HEK293 (cell line): ENCODE data around the gene LDLRAD3.

Experiments used
- CTCF ChIA-PET: fragments of 350-600 bp; formaldehyde crosslinking; extraction: SDS; loops from one replicate; lab custom pipeline; 2021; ENCODE audit warnings: antibody characterized with exemption; lab: Yijun Ruan, JAX
- POLR2A ChIA-PET: fragments of 300-600 bp; formaldehyde crosslinking; extraction: SDS; loops from one replicate; lab custom pipeline; 2020; ENCODE audit warnings: antibody characterized with exemption, inconsistent platforms; lab: Yijun Ruan, JAX
- H3K27ac ChIP-seq: fragments of 200-500 bp; sonication (Bioruptor generic); 2 replicates; pipeline ENCODE4 v1.5.1; 2014; ENCODE audit warnings: low read depth, low read length, control low read depth, inconsistent platforms; ENCODE audit errors: extremely low read depth
- H3K36me3 ChIP-seq, 2 experiments: fragments of 200-500 bp in 1 of 2; sonication (Bioruptor generic) in 1 of 2; 1 replicate in 1 of 2; 2 replicates in 1 of 2; pipeline ENCODE4 v1.5.1; 2014 to 2017; ENCODE audit warnings: inconsistent platforms in 2 of 2, low read length in 2 of 2; ENCODE audit not compliant: control insufficient read depth in 2 of 2, insufficient read depth in 1 of 2
- H3K4me1 ChIP-seq: fragments of 200-500 bp; sonication (Bioruptor generic); 2 replicates; pipeline ENCODE4 v1.5.1; 2014; ENCODE audit warnings: mild to moderate bottlenecking, low read length, inconsistent platforms; ENCODE audit not compliant: control insufficient read depth, insufficient read depth
- H3K4me3 ChIP-seq: 2 replicates; pipeline ENCODE4 v1.5.1; 2011; ENCODE audit warnings: low read depth, mild to moderate bottlenecking, control low read depth, low read length, moderate library complexity
- H3K9me3 ChIP-seq: fragments of 200-500 bp; sonication (Bioruptor generic); 2 replicates; pipeline ENCODE4 v1.5.1; 2014; ENCODE audit warnings: low read depth, low read length, inconsistent platforms; ENCODE audit not compliant: control insufficient read depth, insufficient read depth
- GLI4 ChIP-seq: fragments of 450-650 bp; formaldehyde crosslinking; IDR thresholded peaks from 2 replicates; pipeline ENCODE4 v1.5.1; 2016; ENCODE audit warnings: missing biosample characterization, missing genetic modification characterization
- HOXC10 ChIP-seq: sonication (generic); formaldehyde crosslinking; IDR thresholded peaks from 2 replicates; pipeline ENCODE4 v1.8.1; 2023; ENCODE audit warnings: mild to moderate bottlenecking, missing genetic modification reagents
- KLF7 ChIP-seq: fragments of 450-650 bp; formaldehyde crosslinking; IDR thresholded peaks from 2 replicates; pipeline ENCODE4 v1.5.1; 2016; ENCODE audit warnings: missing biosample characterization, missing genetic modification characterization, borderline replicate concordance
- MZF1 ChIP-seq: fragments of 450-650 bp; formaldehyde crosslinking; IDR thresholded peaks from 2 replicates; pipeline ENCODE4 v1.5.1; 2017; ENCODE audit warnings: missing biosample characterization, missing genetic modification characterization, borderline replicate concordance
- RBAK ChIP-seq: fragments of 450-650 bp; formaldehyde crosslinking; IDR thresholded peaks from 2 replicates; pipeline ENCODE4 v1.5.1; 2016; ENCODE audit warnings: missing biosample characterization, missing genetic modification characterization
- SALL2 ChIP-seq: fragments of 450-650 bp; formaldehyde crosslinking; IDR thresholded peaks from 2 replicates; pipeline ENCODE4 v1.5.0; 2017; ENCODE audit warnings: missing biosample characterization, mild to moderate bottlenecking, missing genetic modification characterization, borderline replicate concordance
- TCF7L2 ChIP-seq: IDR thresholded peaks from 2 replicates; pipeline ENCODE4 v1.6.1; 2011; ENCODE audit warnings: low read depth, mild to moderate bottlenecking, inconsistent platforms, low read length, moderate library complexity, borderline replicate concordance
- ZBTB26 ChIP-seq: fragments of 450-650 bp; formaldehyde crosslinking; optimal IDR thresholded peaks from 2 replicates; pipeline ENCODE3; 2016; ENCODE audit warnings: missing biosample characterization, mild to moderate bottlenecking, missing genetic modification characterization
- ZFHX2 ChIP-seq: fragments of 450-650 bp; formaldehyde crosslinking; conservative IDR thresholded peaks from 2 replicates; pipeline ENCODE4 v1.5.1; 2016; ENCODE audit warnings: missing biosample characterization, missing genetic modification characterization
- ZIC2 ChIP-seq: fragments of 450-650 bp; formaldehyde crosslinking; IDR thresholded peaks from 2 replicates; pipeline ENCODE4 v1.5.1; 2016; ENCODE audit warnings: missing biosample characterization, missing genetic modification characterization
- ZNF10 ChIP-seq: fragments of 450-650 bp; formaldehyde crosslinking; IDR thresholded peaks from 2 replicates; pipeline ENCODE4 v1.5.1; 2017; ENCODE audit warnings: missing biosample characterization, missing genetic modification characterization
- ZNF132 ChIP-seq: fragments of 450-650 bp; formaldehyde crosslinking; IDR thresholded peaks from 2 replicates; pipeline ENCODE4 v1.5.1; 2017; ENCODE audit warnings: missing biosample characterization, missing genetic modification characterization, borderline replicate concordance
- ZNF155 ChIP-seq: fragments of 450-650 bp; formaldehyde crosslinking; IDR thresholded peaks from 2 replicates; pipeline ENCODE4 v1.5.1; 2016; ENCODE audit warnings: missing biosample characterization, missing genetic modification characterization
- ZNF16 ChIP-seq: fragments of 450-650 bp; formaldehyde crosslinking; IDR thresholded peaks from 2 replicates; pipeline ENCODE4 v1.5.1; 2016; ENCODE audit warnings: low read depth, missing biosample characterization, missing genetic modification characterization
- ZNF174 ChIP-seq: fragments of 450-650 bp; formaldehyde crosslinking; IDR thresholded peaks from 2 replicates; pipeline ENCODE4 v1.5.0; 2017; ENCODE audit warnings: missing biosample characterization, mild to moderate bottlenecking, missing genetic modification characterization
- ZNF248 ChIP-seq: fragments of 450-650 bp; formaldehyde crosslinking; IDR thresholded peaks from 2 replicates; pipeline ENCODE4 v1.5.1; 2017; ENCODE audit warnings: missing biosample characterization, missing genetic modification characterization
- ZNF280C ChIP-seq: fragments of 450-650 bp; formaldehyde crosslinking; IDR thresholded peaks from 2 replicates; pipeline ENCODE4 v1.5.1; 2016; ENCODE audit warnings: missing biosample characterization, missing genetic modification characterization
- ZNF362 ChIP-seq: fragments of 450-650 bp; formaldehyde crosslinking; IDR thresholded peaks from 2 replicates; pipeline ENCODE4 v1.5.1; 2016; ENCODE audit warnings: missing biosample characterization, missing genetic modification characterization
- ZNF366 ChIP-seq: fragments of 450-650 bp; formaldehyde crosslinking; conservative IDR thresholded peaks from 2 replicates; pipeline ENCODE4 v1.5.1; 2016; ENCODE audit warnings: missing biosample characterization, missing genetic modification characterization
- ZNF530 ChIP-seq: fragments of 450-650 bp; formaldehyde crosslinking; IDR thresholded peaks from 2 replicates; pipeline ENCODE4 v1.5.1; 2016; ENCODE audit warnings: low read depth, missing biosample characterization, missing genetic modification characterization
- ZNF645 ChIP-seq: fragments of 450-650 bp; formaldehyde crosslinking; IDR thresholded peaks from 2 replicates; pipeline ENCODE4; 2016; ENCODE audit warnings: missing biosample characterization, missing genetic modification characterization
- ZNF654 ChIP-seq: fragments of 450-650 bp; formaldehyde crosslinking; IDR thresholded peaks from 2 replicates; pipeline ENCODE4 v1.5.1; 2016; ENCODE audit warnings: low read depth, missing biosample characterization, missing genetic modification characterization
- ZNF670 ChIP-seq: fragments of 450-650 bp; formaldehyde crosslinking; IDR thresholded peaks from 2 replicates; pipeline ENCODE4 v1.5.1; 2016; ENCODE audit warnings: missing biosample characterization, missing genetic modification characterization, low read depth

Gene LDLRAD3

GRCh38 chr11:35916270-35916669 is 27.6 kb upstream of the LDLRAD3 start:
- no peak overlapping the region for H3K27ac ChIP-seq
- ChIA-PET CTCF (no interaction called here), POLR2A (interaction anchor here (0.7 kb wide), 1 partner anchor 1376 kb away, joined by 3 read pairs; no protein-coding TSS in a partner anchor)
- H3K4me1 ChIP-seq: no peaks in the 10 kb centered on the region
- no peak overlapping the region for H3K4me3 ChIP-seq
- H3K9me3 ChIP-seq: no peaks in the 10 kb centered on the region
- H3K36me3 ChIP-seq: no peaks in the 10 kb centered on the region
- no peak for TF ChIP-seq ZNF132 (tag by site-specific recombination)
- TF ChIP-seq ZNF10 (tag by site-specific recombination): no peak
- no peak for TF ChIP-seq ZNF280C (tag by site-specific recombination)
- TF ChIP-seq HOXC10 (CRISPR knock-in tag): no peak
- no peak for TF ChIP-seq ZNF155 (tag by site-specific recombination)
- TF ChIP-seq ZBTB26 (tag by site-specific recombination): no peak
- no peak for TF ChIP-seq MZF1 (tag by site-specific recombination)
- no peak for TF ChIP-seq ZNF174 (tag by site-specific recombination)
- TF ChIP-seq ZIC2: no peak
- no peak for TF ChIP-seq ZNF362 (tag by site-specific recombination)
- no peak for TF ChIP-seq ZFHX2 (tag by site-specific recombination)
- TF ChIP-seq ZNF670: no peak
- TF ChIP-seq ZNF530 (tag by site-specific recombination): no peak

- H3K27ac ChIP-seq: no peak overlapping the region
- H3K4me1 ChIP-seq: no peaks in the 10 kb centered on the region
- CTCF ChIA-PET: no interaction called here
- H3K4me3 ChIP-seq: no peak overlapping the region
- POLR2A ChIA-PET: no interaction called here
- H3K9me3 ChIP-seq: no peaks in the 10 kb centered on the region
- H3K36me3 ChIP-seq: no peaks in the 10 kb centered on the region
- TF ChIP-seq TCF7L2 (no peak), ZNF654 (tag by site-specific recombination) (no peak), KLF7 (no peak), ZNF645 (tag by site-specific recombination) (no peak)
Measured at GRCh38 chr11:35917676-35918075, 26.2 kb upstream of the LDLRAD3 start.

GRCh38 chr11:35918716-35919115 is 25.1 kb upstream of the LDLRAD3 start:
- no peaks in the 10 kb centered on the region for H3K9me3 ChIP-seq
- ChIA-PET POLR2A (no interaction called here), CTCF (interaction anchor here (0.8 kb wide), 1 partner anchor 97 kb away, joined by 3 read pairs; no protein-coding TSS in a partner anchor)
- H3K27ac ChIP-seq: no peak overlapping the region
- no peak overlapping the region for H3K4me3 ChIP-seq
- no peaks in the 10 kb centered on the region for H3K36me3 ChIP-seq
- H3K4me1 ChIP-seq: no peaks in the 10 kb centered on the region
- no peak for TF ChIP-seq ZNF16 (tag by site-specific recombination)
- no peak for TF ChIP-seq GLI4 (tag by site-specific recombination)
- no peak for TF ChIP-seq RBAK
- no peak for TF ChIP-seq ZNF248
- TF ChIP-seq SALL2 (tag by site-specific recombination): no peak
- no peak for TF ChIP-seq KLF7
- TF ChIP-seq ZNF366 (tag by site-specific recombination): no peak
